ENCODE measurements around the gene C3orf70.

Gene C3orf70

DNA sequence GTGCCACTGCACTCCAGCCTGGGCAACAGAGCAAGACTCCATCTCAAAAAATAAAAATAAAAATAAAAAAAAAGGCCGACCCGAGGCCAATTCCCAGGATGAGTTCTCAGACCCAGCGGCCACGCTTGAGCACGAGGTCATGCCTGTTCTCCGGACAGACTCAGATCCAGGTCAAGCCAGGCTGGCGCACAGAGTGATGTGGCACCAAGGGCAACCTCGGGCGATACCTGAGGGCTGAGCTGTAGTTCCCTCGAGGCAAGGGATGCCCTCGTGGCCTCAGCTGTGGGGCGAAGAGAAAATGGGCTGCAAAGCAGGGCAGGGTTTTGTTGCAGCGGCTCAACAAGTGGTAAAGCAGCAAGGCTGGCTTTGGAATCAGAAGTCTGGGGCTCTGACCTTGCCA is 77.3 kb downstream of the C3orf70 start:
- no peak overlapping the region for H3K4me3 ChIP-seq (ENCODE audit: low read length)
- no peak for DNase-seq (ENCODE audit: low read depth)
- no peak for TF ChIP-seq CTCF (conservative IDR thresholded peaks at IDR 0.05; ENCODE audit: low read depth, low read length)

GRCh38 chr3:185071287-185071800 is 81.5 kb downstream of the C3orf70 start:
- TF ChIP-seq CTCF (conservative IDR thresholded peaks at IDR 0.05; ENCODE audit: low read depth, low read length): no peak
- DNase-seq (ENCODE audit: low read depth): no peak
- H3K4me3 ChIP-seq (ENCODE audit: low read length): no peak overlapping the region

DNA sequence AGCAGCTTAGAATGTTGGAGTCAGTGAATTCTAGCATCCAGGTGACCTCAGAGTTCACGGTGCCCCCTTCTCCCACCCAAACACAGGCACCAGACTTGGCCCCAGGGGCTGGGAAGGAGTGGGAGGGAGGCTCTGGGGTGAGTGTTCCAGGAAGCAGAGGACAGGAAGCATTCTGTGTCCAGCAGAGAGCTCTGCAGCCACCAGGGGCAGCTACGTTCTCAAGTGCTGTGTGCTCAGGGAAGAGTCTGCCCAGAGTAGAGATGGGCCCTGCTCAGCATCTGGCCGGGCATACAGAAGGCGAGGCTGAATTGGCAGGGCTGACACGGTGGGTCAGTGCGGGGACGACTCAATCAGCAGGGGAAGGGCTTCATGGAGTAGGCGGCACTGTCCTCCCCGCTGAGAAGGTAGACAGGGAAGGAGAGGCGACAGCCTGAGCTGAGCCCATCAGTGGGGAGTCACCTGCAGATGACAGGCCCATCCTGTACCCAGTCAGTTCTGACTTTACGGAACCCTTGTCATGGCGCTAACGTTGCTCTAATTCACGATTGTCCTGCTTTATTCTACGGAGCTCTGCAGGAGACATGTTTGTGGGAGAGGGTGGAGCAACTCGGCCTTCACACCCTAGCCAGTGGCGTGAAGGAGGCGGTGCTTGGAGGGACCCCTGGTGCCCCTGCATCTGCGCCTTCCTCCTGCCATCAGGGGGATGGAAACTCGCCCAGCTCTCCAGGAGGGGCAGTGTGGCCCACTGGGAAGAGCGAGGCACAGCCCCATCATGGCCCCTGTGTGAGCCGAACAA is 82.2 kb downstream of the C3orf70 start:
- peak; percentile 51 for TF ChIP-seq CTCF (conservative IDR thresholded peaks at IDR 0.05; ENCODE audit: low read depth, low read length)
- no peak overlapping the region for H3K4me3 ChIP-seq (ENCODE audit: low read length)
- DNase-seq (ENCODE audit: low read depth): no peak

GRCh38 chr3:185069037-185070030 is 83.5 kb downstream of the C3orf70 start:
- DNase-seq (ENCODE audit: low read depth): no peak
- no peak overlapping the region for H3K4me3 ChIP-seq (ENCODE audit: low read length)
- peak; percentile 28 for TF ChIP-seq CTCF (conservative IDR thresholded peaks at IDR 0.05; ENCODE audit: low read depth, low read length)

DNA sequence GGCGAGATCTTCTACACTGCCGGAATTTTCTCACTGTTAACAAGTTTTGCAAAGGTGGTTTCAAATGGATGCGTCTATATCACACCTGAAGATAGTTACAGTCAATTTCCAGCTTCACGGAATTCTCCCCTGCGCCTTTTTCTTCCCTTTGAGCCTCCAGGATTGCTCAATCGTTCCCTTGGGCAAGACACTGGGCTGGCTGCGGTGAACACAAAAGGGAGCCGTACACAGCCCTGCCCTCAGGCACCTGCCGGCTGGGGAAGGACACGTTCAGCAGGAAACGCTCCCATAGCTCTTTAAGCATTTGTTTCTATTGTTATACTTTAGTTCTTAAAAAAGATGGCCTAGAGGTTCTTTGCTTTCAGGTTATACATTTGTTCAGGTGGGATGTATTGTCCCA is 85.7 kb downstream of the C3orf70 start:
- DNase-seq (ENCODE audit: low read depth): no peak
- no peak for TF ChIP-seq CTCF (conservative IDR thresholded peaks at IDR 0.05; ENCODE audit: low read depth, low read length)
- H3K4me3 ChIP-seq (ENCODE audit: low read length): no peak overlapping the region

DNA sequence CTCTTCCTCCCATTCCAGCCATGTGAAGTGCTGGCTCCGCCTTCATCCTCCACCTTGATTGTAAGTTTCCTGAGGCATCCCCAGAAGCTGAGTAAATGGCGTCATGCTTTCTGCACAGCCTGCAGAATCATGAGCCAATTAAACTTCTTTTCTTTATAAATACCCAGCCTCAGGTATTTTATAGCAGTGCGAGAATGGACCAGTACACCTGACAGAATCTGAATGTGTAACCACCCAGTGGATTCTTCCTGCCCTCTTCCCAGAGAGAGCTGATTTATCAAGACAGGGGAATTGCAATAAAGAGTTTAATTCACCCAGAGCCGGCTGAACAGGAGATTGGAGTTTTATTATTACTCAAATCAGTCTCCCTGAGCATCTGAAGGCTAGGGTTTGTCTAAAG is 86.6 kb downstream of the C3orf70 start:
- DNase-seq (ENCODE audit: low read depth): no peak
- no peak overlapping the region for H3K4me3 ChIP-seq (ENCODE audit: low read length)
- TF ChIP-seq CTCF (conservative IDR thresholded peaks at IDR 0.05; ENCODE audit: low read depth, low read length): no peak
